Esophagus squamous epithelium (tissue), 5 donors: ENCODE results near the gene MRPL55. TPM values are rescaled to one million over a fixed set of nuclear protein-coding genes. Genes with fewer than 3 reads are reported as not detected.

Experiments
- DNase-seq: peaks from one replicate; lab custom pipeline; 2025; lab: John Stamatoyannopoulos, UW
- H3K27ac ChIP-seq, 4 donors: fragments of 200-600 bp; sonication (generic); one replicate each; pipeline ENCODE4 v1.5.1; 2016 to 2019; ENCODE audit warnings: mild to moderate bottlenecking in 1 of 4
- H3K27me3 ChIP-seq, 4 donors: fragments of 200-600 bp; sonication (generic); 1 replicate in 3 of 4; 2 replicates in 1 of 4; pipeline versions ENCODE4 v1.5.1 to v1.6.0; 2017 to 2021; ENCODE audit warnings: antibody characterized with exemption in 1 of 4
- H3K36me3 ChIP-seq, 3 donors: fragments of 200-600 bp; sonication (generic); one replicate each; pipeline ENCODE4 v1.5.1; 2016 to 2019
- H3K4me1 ChIP-seq, 3 donors: fragments of 200-600 bp; sonication (generic); one replicate each; pipeline ENCODE4 v1.5.1; 2017 to 2019
- H3K4me3 ChIP-seq, 4 donors: fragments of 200-600 bp; sonication (generic); 1 replicate in 3 of 4; 2 replicates in 1 of 4; pipeline ENCODE4 v1.5.1; 2016 to 2019; ENCODE audit warnings: mild to moderate bottlenecking in 2 of 4, moderate library complexity in 1 of 4
- H3K9me3 ChIP-seq, 3 donors: fragments of 200-600 bp; sonication (generic); one replicate each; pipeline ENCODE4 v1.5.1; 2016 to 2019
- POLR2A ChIP-seq, 4 donors: fragments of 450-650 bp; IDR thresholded peaks; one replicate each; pipeline ENCODE4 v1.6.1; 2017; ENCODE audit warnings: antibody characterized with exemption in 4 of 4, mild to moderate bottlenecking in 4 of 4, moderate library complexity in 3 of 4
- WGBS, 2 donors: methylation state at CpG; one replicate each; pipeline ENCODE4 v1.1.5; 2018; 5-methylcytosine and 5-hydroxymethylcytosine counted together
- intact Hi-C: fragments of 100-400 bp; cut with DNase I; formaldehyde crosslinking; loops from one replicate; pipeline ENCODE4 v1.15.0; 2022
- total RNA-seq, 4 donors: library from RNA; depleted of rRNA; stranded (reverse); fragments of >200 nt; gene quantifications; one replicate each; pipeline ENCODE4 v1.1.0, GENCODE V29; 2016
- TF ChIP-seq, protein P1 (sequence below), 6 experiments: fragments of 450-650 bp in 4 of 6; fragments of 200-600 bp in 2 of 6; sonication (generic) in 2 of 6; IDR thresholded peaks; one replicate each; pipeline ENCODE4 v1.5.1; 2016 to 2019; ENCODE audit warnings: antibody characterized with exemption in 6 of 6, mild to moderate bottlenecking in 4 of 6, moderate library complexity in 4 of 6
- donor health status: DM: yes; HTN: yes; CAD: no.

Gene MRPL55
- total RNA-seq, 4 donors from 2014 or later: 33.8 to 62.2 (median 51.2) TPM

DNA sequence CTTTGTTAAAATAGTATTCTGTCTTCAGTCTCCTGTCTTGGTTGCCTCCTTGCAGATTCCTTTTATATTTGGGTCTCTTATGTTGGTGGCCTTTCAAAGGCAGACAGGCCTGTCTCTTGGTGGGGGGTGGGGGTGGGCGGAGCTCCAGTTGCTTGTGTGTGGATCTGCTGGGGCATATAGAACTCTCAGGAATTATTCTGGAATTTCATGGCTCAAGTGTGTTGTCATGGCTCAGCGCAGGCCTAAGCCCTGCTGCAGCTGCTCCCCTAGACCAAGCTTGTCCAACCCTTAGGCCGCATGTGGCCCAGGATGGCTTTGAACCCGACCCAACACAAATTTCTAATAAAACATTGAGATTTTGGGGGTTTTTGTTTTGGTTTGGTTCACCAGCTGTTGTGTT, 13.9 kb downstream of the MRPL55 start:
- Histone ChIP-seq H3K27ac (no peak overlapping the region), H3K4me3 (no peak overlapping the region), H3K27me3 (no peaks in the 10 kb centered on the region), H3K9me3 (peaks cover 0 to 12% (median 10%) of the 10 kb centered on the region in 3 donors), H3K4me1 (peaks cover 31 to 71% (median 37%) of the 10 kb centered on the region in 3 donors), H3K36me3 (peaks cover 29 to 62% (median 33%) of the 10 kb centered on the region in 3 donors)
- intact Hi-C loops: no loop called here
- 92 to 100% methylated on average over 2 of the region's 4 CpGs for WGBS, 2 donors
- TF ChIP-seq, protein P1, sequence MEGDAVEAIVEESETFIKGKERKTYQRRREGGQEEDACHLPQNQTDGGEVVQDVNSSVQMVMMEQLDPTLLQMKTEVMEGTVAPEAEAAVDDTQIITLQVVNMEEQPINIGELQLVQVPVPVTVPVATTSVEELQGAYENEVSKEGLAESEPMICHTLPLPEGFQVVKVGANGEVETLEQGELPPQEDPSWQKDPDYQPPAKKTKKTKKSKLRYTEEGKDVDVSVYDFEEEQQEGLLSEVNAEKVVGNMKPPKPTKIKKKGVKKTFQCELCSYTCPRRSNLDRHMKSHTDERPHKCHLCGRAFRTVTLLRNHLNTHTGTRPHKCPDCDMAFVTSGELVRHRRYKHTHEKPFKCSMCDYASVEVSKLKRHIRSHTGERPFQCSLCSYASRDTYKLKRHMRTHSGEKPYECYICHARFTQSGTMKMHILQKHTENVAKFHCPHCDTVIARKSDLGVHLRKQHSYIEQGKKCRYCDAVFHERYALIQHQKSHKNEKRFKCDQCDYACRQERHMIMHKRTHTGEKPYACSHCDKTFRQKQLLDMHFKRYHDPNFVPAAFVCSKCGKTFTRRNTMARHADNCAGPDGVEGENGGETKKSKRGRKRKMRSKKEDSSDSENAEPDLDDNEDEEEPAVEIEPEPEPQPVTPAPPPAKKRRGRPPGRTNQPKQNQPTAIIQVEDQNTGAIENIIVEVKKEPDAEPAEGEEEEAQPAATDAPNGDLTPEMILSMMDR (IDR thresholded peaks at IDR 0.05): no peak
- TF ChIP-seq POLR2A (IDR thresholded peaks at IDR 0.05): no peak
- no peak for DNase-seq

DNA sequence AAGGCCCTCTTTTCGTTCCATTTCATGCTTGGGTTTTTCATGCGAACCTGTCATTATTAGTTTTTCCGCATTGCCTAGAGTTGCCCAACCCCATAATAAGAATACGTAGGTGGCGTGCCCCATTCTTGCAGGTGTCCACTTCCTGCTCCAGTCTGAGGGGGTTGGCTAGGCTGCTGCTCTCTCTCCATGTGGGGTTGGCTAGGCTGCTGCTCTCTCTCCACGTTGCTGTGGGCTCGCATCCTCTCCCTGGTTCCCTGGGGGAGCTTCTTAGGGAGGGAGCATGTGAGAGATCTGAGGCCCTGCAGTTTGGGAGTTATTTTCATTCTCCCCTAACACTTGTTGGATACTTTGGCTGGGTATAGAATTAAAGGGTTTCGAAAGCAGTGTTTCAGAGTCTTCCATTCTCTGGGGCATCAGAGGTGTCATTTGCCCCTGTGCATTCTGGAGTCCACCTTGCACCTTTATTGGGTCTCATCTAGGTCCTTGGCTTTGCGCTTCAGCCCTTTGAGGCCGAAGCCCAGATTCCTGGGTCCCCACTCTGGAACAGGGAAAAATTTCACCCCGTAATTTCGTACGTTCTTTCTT, 14.6 kb downstream of the MRPL55 start:
- Histone ChIP-seq H3K4me3 (no peak overlapping the region), H3K36me3 (peaks cover 26 to 56% (median 27%) of the 10 kb centered on the region in 3 donors), H3K27ac (no peak overlapping the region), H3K9me3 (peaks cover 0 to 12% (median 10%) of the 10 kb centered on the region in 3 donors), H3K4me1 (peaks cover 37 to 71% (median 43%) of the 10 kb centered on the region in 3 donors), H3K27me3 (no peaks in the 10 kb centered on the region)
- 85 to 93% methylated on average over 10 to 13 of the region's 13 CpGs for WGBS, 2 donors
- TF ChIP-seq, protein P1 (IDR thresholded peaks at IDR 0.05): no peak
- TF ChIP-seq POLR2A (IDR thresholded peaks at IDR 0.05): no peak
- intact Hi-C loops: no loop called here
- DNase-seq: no peak

GRCh38 chr1:228093050-228093906, 15.8 kb downstream of the MRPL55 start:
- DNase-seq: no peak
- H3K4me3 ChIP-seq: no peak overlapping the region

DNA sequence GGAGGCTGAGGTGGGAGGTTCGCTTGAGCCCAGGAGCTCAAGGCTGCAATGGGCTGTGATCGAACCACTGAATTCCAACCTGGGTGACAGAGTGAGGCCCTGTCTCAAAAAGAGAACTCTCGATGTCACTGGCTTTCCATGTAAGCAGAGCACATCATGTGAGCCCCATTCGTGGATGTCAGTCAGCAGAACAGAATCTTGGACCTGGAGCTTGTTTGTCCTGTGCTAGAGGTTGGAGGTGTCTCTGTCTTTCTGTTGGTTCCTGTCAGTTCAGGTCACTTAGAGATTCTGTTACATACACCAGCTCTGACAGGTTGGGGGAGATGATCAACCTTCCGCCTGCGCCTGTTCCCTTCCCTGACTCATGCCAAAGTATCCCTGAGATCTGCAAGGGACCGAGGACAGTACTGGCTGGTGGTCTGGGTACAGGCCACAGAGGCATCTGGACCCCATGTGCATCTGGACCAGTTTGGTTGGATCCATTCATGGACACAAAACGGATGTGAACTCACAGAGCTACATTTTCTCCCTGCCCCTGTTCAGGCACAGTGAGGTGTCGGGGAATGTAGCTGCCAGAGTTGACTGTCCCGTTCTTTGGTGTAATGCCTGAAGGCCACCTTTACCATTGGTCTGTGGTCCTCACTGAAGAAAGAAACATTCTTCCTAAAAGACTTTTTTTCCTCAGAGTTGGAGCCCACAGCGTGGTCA, 16.6 kb downstream of the MRPL55 start:
- H3K4me3 ChIP-seq: no peak overlapping the region
- H3K27ac ChIP-seq: peak overlapping the region; percentile 32 to 100 (median 57)
- no peak for DNase-seq
- intact Hi-C loops: no loop called here
- H3K4me1 ChIP-seq: peaks cover 58 to 86% (median 63%) of the 10 kb centered on the region in 3 donors
- peaks cover 0 to 12% (median 10%) of the 10 kb centered on the region in 3 donors for H3K9me3 ChIP-seq
- H3K27me3 ChIP-seq: no peaks in the 10 kb centered on the region
- WGBS, 2 donors: 65 to 74% methylated on average over 6 to 7 of the region's 11 CpGs
- peaks cover 10 to 43% (median 12%) of the 10 kb centered on the region in 3 donors for H3K36me3 ChIP-seq
- no peak for TF ChIP-seq POLR2A (IDR thresholded peaks at IDR 0.05)
- TF ChIP-seq, protein P1 (IDR thresholded peaks at IDR 0.05): no peak

More at GRCh38 chr1:228093050-228093906, 15.8 kb downstream of the MRPL55 start:
- 77 to 80% methylated on average over 17 to 19 of the region's 20 CpGs for WGBS, 2 donors
- Histone ChIP-seq H3K27me3 (no peaks in the 10 kb centered on the region), H3K27ac (peak overlapping the region; percentile 32 to 100 (median 57)), H3K9me3 (peaks cover 0 to 12% (median 10%) of the 10 kb centered on the region in 3 donors), H3K4me1 (peaks cover 50 to 78% (median 56%) of the 10 kb centered on the region in 3 donors), H3K36me3 (peaks cover 18 to 50% (median 19%) of the 10 kb centered on the region in 3 donors)
- no peak for TF ChIP-seq POLR2A (IDR thresholded peaks at IDR 0.05)
- TF ChIP-seq, protein P1 (IDR thresholded peaks at IDR 0.05): peak in 2 of 6 experiments; percentile 4 to 11
- intact Hi-C loops: no loop called here
